ENCODE data around the gene GPHA2.

DNA sequence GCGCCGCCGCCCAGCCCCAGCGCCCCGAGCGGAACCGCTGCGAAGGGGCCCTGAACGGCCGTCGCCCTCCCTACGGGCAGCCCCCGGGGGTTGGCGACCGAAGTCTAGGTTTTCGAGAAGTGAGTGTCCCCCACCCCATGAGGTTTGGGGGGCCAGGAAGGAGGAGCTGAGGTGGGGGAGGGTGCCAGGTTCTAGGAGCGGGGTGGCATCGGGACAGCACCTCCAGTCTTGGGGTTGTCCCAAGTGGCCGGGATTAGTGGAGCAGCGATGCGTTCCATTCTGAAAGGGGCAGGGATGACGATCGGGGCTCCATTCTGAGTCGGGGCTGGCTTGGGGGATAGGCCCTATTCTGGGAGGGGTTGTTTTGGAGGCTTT lies 10.8 kb downstream of the GPHA2 start:
- TF ChIP-seq, protein P1, sequence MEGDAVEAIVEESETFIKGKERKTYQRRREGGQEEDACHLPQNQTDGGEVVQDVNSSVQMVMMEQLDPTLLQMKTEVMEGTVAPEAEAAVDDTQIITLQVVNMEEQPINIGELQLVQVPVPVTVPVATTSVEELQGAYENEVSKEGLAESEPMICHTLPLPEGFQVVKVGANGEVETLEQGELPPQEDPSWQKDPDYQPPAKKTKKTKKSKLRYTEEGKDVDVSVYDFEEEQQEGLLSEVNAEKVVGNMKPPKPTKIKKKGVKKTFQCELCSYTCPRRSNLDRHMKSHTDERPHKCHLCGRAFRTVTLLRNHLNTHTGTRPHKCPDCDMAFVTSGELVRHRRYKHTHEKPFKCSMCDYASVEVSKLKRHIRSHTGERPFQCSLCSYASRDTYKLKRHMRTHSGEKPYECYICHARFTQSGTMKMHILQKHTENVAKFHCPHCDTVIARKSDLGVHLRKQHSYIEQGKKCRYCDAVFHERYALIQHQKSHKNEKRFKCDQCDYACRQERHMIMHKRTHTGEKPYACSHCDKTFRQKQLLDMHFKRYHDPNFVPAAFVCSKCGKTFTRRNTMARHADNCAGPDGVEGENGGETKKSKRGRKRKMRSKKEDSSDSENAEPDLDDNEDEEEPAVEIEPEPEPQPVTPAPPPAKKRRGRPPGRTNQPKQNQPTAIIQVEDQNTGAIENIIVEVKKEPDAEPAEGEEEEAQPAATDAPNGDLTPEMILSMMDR (IDR thresholded peaks at IDR 0.05; ENCODE audit: low read depth, low read length, poor library complexity, severe bottlenecking): no peak
- TF ChIP-seq EZH2phosphoT487 (IDR thresholded peaks at IDR 0.05; ENCODE audit: borderline replicate concordance, low read length): no peak
